T-cell (primary cell): ENCODE measurements around the gene FTO. TPM values are rescaled to one million over a fixed set of nuclear protein-coding genes. Genes with fewer than 3 reads are reported as not detected.

Experiments used
- ATAC-seq, 4 experiments: fragments of 200-7000 bp in 3 of 4; fragments of 150-1000 bp in 1 of 4; cut with Tn5 transposase; replicated peaks in 1 of 4; 1 replicate in 3 of 4; 2 replicates in 1 of 4; pipeline ENCODE4 v1.10.0; 2021; ENCODE audit warnings: moderate library complexity in 3 of 4, mild to moderate bottlenecking in 2 of 4, moderate number of reproducible peaks in 1 of 4
- CTCF ChIA-PET, 2 donors: fragments of 300-600 bp; sonication (Branson Sonifier 250); formaldehyde crosslinking; loops; one replicate each; lab custom pipeline; 2022; ENCODE audit warnings: antibody characterized with exemption in 2 of 2; lab: Charles Lee
- POLR2A ChIA-PET, 2 donors: fragments of 300-600 bp; sonication (Branson Sonifier 250); formaldehyde crosslinking; loops; one replicate each; lab custom pipeline; 2022; ENCODE audit warnings: antibody characterized with exemption in 2 of 2; lab: Charles Lee
- DNase-seq, 35 experiments: peaks; one replicate each; pipeline versions ENCODE4 v3.0.0 to v3.0.0-alpha.2; 2013 to 2023
- H3K27ac ChIP-seq: one replicate; pipeline ENCODE4 v1.5.1; 2013; ENCODE audit warnings: low read length
- H3K27me3 ChIP-seq, 2 experiments: replicated peaks in 1 of 2; 1 replicate in 1 of 2; 2 replicates in 1 of 2; pipeline versions ENCODE4 v1.6.1 to v1.7.0; 2013; ENCODE audit warnings: low read length in 1 of 2, mixed read lengths in 1 of 2; ENCODE audit not compliant: control insufficient read depth in 2 of 2, insufficient read depth in 2 of 2; ENCODE audit errors: extremely low read depth in 1 of 2
- H3K36me3 ChIP-seq, 2 donors: 1 replicate in 1 of 2; 2 replicates in 1 of 2; pipeline versions ENCODE4 v1.6.1 to v1.7.0; 2013; ENCODE audit warnings: low read length in 1 of 2; ENCODE audit not compliant: control insufficient read depth in 2 of 2, insufficient read depth in 1 of 2; ENCODE audit errors: extremely low read depth in 1 of 2
- H3K4me1 ChIP-seq, 2 experiments: 1 replicate in 1 of 2; 2 replicates in 1 of 2; pipeline versions ENCODE4 v1.6.1 to v1.7.0; 2013; ENCODE audit warnings: low read length in 2 of 2, mixed read lengths in 1 of 2; ENCODE audit not compliant: insufficient read depth in 2 of 2, control insufficient read depth in 1 of 2; ENCODE audit errors: extremely low read depth in 1 of 2
- H3K4me3 ChIP-seq, 2 donors: 1 replicate in 1 of 2; 2 replicates in 1 of 2; pipeline versions ENCODE4 v1.5.1 to v1.7.0; 2013; ENCODE audit warnings: mild to moderate bottlenecking in 2 of 2, low read length in 1 of 2, moderate library complexity in 1 of 2; ENCODE audit not compliant: control insufficient read depth in 1 of 2; ENCODE audit errors: extremely low read depth in 1 of 2
- H3K9me3 ChIP-seq: 2 replicates; pipeline ENCODE4 v1.7.0; 2013
- H3K27ac Mint-ChIP-seq, 2 donors: one replicate each; pipeline ENCODE4 v1.8.0; 2020 to 2021; ENCODE audit warnings: mild to moderate bottlenecking in 2 of 2, mixed read lengths in 2 of 2
- H3K27me3 Mint-ChIP-seq, 2 donors: one replicate each; pipeline ENCODE4 v1.8.0; 2021 to 2022; ENCODE audit warnings: mixed read lengths in 2 of 2
- H3K36me3 Mint-ChIP-seq: one replicate; pipeline ENCODE4 v1.8.0; 2021; ENCODE audit warnings: mixed read lengths
- H3K4me1 Mint-ChIP-seq, 3 donors: one replicate each; pipeline ENCODE4 v1.8.0; 2020 to 2022; ENCODE audit warnings: mixed read lengths in 3 of 3, mild to moderate bottlenecking in 1 of 3
- H3K4me3 Mint-ChIP-seq, 3 donors: one replicate each; pipeline ENCODE4 v1.8.0; 2020 to 2022; ENCODE audit warnings: mild to moderate bottlenecking in 3 of 3, mixed read lengths in 3 of 3, moderate library complexity in 3 of 3
- H3K9me3 Mint-ChIP-seq, 3 donors: one replicate each; pipeline ENCODE4 v1.8.0; 2020 to 2022; ENCODE audit warnings: mixed read lengths in 3 of 3
- WGBS: methylation state at CpG from one replicate; pipeline ENCODE4 v1.1.5; 2013; ENCODE audit warnings: missing lambda C conversion rate; ENCODE audit not compliant: insufficient coverage; 5-methylcytosine and 5-hydroxymethylcytosine counted together
- total RNA-seq, 35 experiments: library from RNA in 6 of 35; stranded (reverse) in 6 of 35; fragments of 120-200 nt in 1 of 35; gene quantifications; one replicate each; pipeline versions ENCODE4 v1.2.1 to v1.2.4 and lab custom pipeline; 2013 to 2026

FTO gene
- total RNA-seq, 5 donors from 2014 or later (not counting 1 experiment from before 2014, with no cell fraction given) = 44.7 to 69.0 (median 46.0) TPM

DNA sequence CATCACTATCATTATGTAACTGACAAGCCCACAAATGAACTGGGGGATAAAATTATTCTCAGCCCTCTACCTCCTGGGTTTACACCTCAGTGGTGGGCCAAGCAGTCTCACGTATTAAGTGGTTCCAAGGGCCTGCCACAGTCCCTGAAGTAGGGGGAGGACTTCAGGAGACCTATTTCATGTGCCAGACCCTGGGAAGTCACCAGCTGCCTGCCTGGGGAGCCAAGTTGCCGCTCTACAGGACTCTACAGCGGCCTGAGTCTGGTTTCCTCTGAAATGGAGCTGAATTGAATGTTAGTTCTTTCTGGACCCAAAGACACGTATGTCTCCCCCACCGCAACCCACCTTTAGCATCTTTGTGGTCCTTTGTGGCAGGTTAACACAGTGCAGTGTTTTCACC lies 395.7 kb downstream of the FTO start:
- H3K27me3 Mint-ChIP-seq = no peaks in the 10 kb centered on the region
- Histone ChIP-seq H3K36me3 (no peaks in the 10 kb centered on the region), H3K4me1 (no peaks in the 10 kb centered on the region), H3K9me3 (no peaks in the 10 kb centered on the region), H3K27me3 (no peaks in the 10 kb centered on the region), H3K4me3 (no peak overlapping the region), H3K27ac (no peak overlapping the region)
- peaks cover 23% of the 10 kb centered on the region for H3K36me3 Mint-ChIP-seq
- DNase-seq (no peak), ATAC-seq (no peak)
- no peak overlapping the region for H3K27ac Mint-ChIP-seq
- WGBS = 92% methylated on average over 4 of the region's 5 CpGs
- POLR2A ChIA-PET = no interaction called here
- H3K4me3 Mint-ChIP-seq = no peak overlapping the region
- CTCF ChIA-PET = no interaction called here
- H3K4me1 Mint-ChIP-seq = no peaks in the 10 kb centered on the region
- H3K9me3 Mint-ChIP-seq = peaks cover 0 to 14% (median 3%) of the 10 kb centered on the region in 3 donors

- H3K4me1 ChIP-seq = no peaks in the 10 kb centered on the region
- no peaks in the 10 kb centered on the region for H3K27me3 ChIP-seq
- H3K9me3 ChIP-seq = no peaks in the 10 kb centered on the region
- Mint-ChIP-seq H3K36me3 (peaks cover 4% of the 10 kb centered on the region), H3K27me3 (no peaks in the 10 kb centered on the region), H3K4me1 (no peaks in the 10 kb centered on the region), H3K4me3 (no peak overlapping the region), H3K27ac (no peak overlapping the region), H3K9me3 (no peaks in the 10 kb centered on the region)
- no peak overlapping the region for H3K27ac ChIP-seq
- no peak overlapping the region for H3K4me3 ChIP-seq
- CTCF ChIA-PET = no interaction called here
- 87% methylated on average over 3 of the region's 10 CpGs for WGBS
- DNase-seq (no peak), ATAC-seq (no peak)
- POLR2A ChIA-PET = no interaction called here
- H3K36me3 ChIP-seq = no peaks in the 10 kb centered on the region
Measured at GRCh38 chr16:54102888-54103866, 399.2 kb downstream of the FTO start.

DNA sequence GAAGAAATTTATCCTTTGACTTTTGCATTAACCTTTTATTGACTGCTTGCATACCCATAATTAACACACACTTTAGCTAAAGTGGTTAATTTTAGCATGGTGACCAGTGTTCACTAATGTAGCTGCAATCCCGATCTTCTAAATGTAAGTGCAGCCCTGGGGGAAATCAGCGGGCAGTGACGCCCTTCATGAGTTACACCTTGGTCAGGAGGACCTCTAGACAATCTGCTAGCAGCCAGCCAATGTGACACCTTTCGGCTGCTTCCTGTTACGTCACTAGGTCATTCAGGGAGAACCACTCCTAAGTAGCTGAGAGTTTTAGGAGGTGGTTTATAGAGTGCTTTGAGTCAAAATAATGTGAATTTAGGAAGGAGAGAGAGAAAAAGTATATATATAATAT lies 402.1 kb downstream of the FTO start:
- no peaks in the 10 kb centered on the region for H3K4me1 Mint-ChIP-seq
- H3K4me3 ChIP-seq = no peak overlapping the region
- H3K27me3 ChIP-seq = no peaks in the 10 kb centered on the region
- H3K36me3 Mint-ChIP-seq = peaks cover 22% of the 10 kb centered on the region
- H3K27ac Mint-ChIP-seq = no peak overlapping the region
- DNase-seq (no peak), ATAC-seq (no peak)
- no peaks in the 10 kb centered on the region for H3K27me3 Mint-ChIP-seq
- no peak overlapping the region for H3K4me3 Mint-ChIP-seq
- ChIA-PET POLR2A (no interaction called here), CTCF (no interaction called here)
- 81% methylated on average over 4 of the region's 5 CpGs for WGBS
- no peaks in the 10 kb centered on the region for H3K36me3 ChIP-seq
- H3K9me3 Mint-ChIP-seq = no peaks in the 10 kb centered on the region
- H3K9me3 ChIP-seq = no peaks in the 10 kb centered on the region
- H3K27ac ChIP-seq = no peak overlapping the region
- H3K4me1 ChIP-seq = no peaks in the 10 kb centered on the region

- Histone ChIP-seq H3K4me3 (no peak overlapping the region), H3K9me3 (no peaks in the 10 kb centered on the region), H3K36me3 (peaks cover 2 to 8% of the 10 kb centered on the region in 2 donors), H3K27ac (no peak overlapping the region), H3K4me1 (no peaks in the 10 kb centered on the region), H3K27me3 (no peaks in the 10 kb centered on the region)
- DNase-seq (no peak), ATAC-seq (no peak)
- Mint-ChIP-seq H3K9me3 (no peaks in the 10 kb centered on the region), H3K27ac (no peak overlapping the region), H3K27me3 (no peaks in the 10 kb centered on the region), H3K4me3 (no peak overlapping the region), H3K4me1 (no peaks in the 10 kb centered on the region), H3K36me3 (peaks cover 38% of the 10 kb centered on the region)
- WGBS = 72% methylated on average over 2 of the region's 7 CpGs
- ChIA-PET POLR2A (no interaction called here), CTCF (no interaction called here)
Measured at GRCh38 chr16:54107583-54108202, 403.7 kb downstream of the FTO start.

- no peaks in the 10 kb centered on the region for H3K9me3 ChIP-seq
- H3K27ac ChIP-seq = no peak overlapping the region
- Mint-ChIP-seq H3K4me1 (no peaks in the 10 kb centered on the region), H3K27me3 (no peaks in the 10 kb centered on the region), H3K27ac (no peak overlapping the region), H3K36me3 (peaks cover 57% of the 10 kb centered on the region), H3K9me3 (no peaks in the 10 kb centered on the region), H3K4me3 (no peak overlapping the region)
- no peaks in the 10 kb centered on the region for H3K4me1 ChIP-seq
- 89% methylated on average over 3 of the region's 16 CpGs for WGBS
- H3K27me3 ChIP-seq = no peaks in the 10 kb centered on the region
- peaks cover 5 to 22% of the 10 kb centered on the region in 2 donors for H3K36me3 ChIP-seq
- ATAC-seq (no peak), DNase-seq (no peak)
- CTCF ChIA-PET = no interaction called here
- no peak overlapping the region for H3K4me3 ChIP-seq
- POLR2A ChIA-PET = no interaction called here
Measured at GRCh38 chr16:54110016-54110981, 406.3 kb downstream of the FTO start.
